ENCODE data around the gene SLC2A11.

DNA sequence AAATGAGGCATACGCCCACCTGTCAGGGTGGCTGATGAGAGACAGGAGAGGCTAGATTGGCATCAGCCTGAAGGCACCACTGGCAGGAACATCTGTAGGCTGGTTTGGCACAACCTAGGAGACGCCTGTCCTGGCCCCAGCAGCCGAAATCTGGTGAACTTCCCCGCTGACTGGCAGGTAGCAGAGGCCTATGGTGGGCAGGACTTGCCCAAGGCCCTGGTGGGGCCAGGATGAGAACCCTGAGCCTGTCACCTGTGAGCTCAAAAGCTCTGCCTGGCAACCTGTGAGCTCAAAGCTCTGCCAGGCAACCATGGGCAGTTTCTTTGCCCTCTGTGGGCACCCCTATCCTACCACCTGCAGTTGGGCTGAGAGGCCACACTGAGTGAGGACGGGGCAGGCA, 21.4 kb upstream of the SLC2A11 start:
- TF ChIP-seq, protein P1, sequence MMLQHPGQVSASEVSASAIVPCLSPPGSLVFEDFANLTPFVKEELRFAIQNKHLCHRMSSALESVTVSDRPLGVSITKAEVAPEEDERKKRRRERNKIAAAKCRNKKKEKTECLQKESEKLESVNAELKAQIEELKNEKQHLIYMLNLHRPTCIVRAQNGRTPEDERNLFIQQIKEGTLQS (IDR thresholded peaks at IDR 0.05), result no peak
- TF ChIP-seq RAD21 (IDR thresholded peaks at IDR 0.05) (no peak), JUND (IDR thresholded peaks at IDR 0.05) (no peak), TAF1 (conservative IDR thresholded peaks at IDR 0.05) (no peak), SP1 (IDR thresholded peaks at IDR 0.05) (no peak), YY1 (IDR thresholded peaks at IDR 0.05) (no peak)
- TF ChIP-seq, protein P2, sequence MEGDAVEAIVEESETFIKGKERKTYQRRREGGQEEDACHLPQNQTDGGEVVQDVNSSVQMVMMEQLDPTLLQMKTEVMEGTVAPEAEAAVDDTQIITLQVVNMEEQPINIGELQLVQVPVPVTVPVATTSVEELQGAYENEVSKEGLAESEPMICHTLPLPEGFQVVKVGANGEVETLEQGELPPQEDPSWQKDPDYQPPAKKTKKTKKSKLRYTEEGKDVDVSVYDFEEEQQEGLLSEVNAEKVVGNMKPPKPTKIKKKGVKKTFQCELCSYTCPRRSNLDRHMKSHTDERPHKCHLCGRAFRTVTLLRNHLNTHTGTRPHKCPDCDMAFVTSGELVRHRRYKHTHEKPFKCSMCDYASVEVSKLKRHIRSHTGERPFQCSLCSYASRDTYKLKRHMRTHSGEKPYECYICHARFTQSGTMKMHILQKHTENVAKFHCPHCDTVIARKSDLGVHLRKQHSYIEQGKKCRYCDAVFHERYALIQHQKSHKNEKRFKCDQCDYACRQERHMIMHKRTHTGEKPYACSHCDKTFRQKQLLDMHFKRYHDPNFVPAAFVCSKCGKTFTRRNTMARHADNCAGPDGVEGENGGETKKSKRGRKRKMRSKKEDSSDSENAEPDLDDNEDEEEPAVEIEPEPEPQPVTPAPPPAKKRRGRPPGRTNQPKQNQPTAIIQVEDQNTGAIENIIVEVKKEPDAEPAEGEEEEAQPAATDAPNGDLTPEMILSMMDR (IDR thresholded peaks at IDR 0.05; ENCODE audit: low read depth, low read length, missing input control), result no peak

All from liver (tissue), 3 donors.